Chondrocyte (in vitro differentiated cells): Measurements from ENCODE around the gene TMTC2. TPM values are rescaled to one million over a fixed set of nuclear protein-coding genes. Genes with fewer than 3 reads are reported as not detected.
A peak's percentile ranks its signal among the peaks of the same experiment; 100 is the strongest.

Experiments
- DNase-seq: peaks from one replicate; pipeline ENCODE4 v3.0.0; 2021; ENCODE audit warnings: mixed read lengths, low spot score
- H3K27ac Mint-ChIP-seq: one replicate; pipeline ENCODE4 v1.8.0; 2021; ENCODE audit warnings: mild to moderate bottlenecking, moderate library complexity, mixed read lengths; ENCODE audit not compliant: unreplicated experiment
- H3K27me3 Mint-ChIP-seq: 2 replicates; pipeline ENCODE4 v1.8.0; 2021; ENCODE audit warnings: low read depth, mixed read lengths
- H3K36me3 Mint-ChIP-seq: 2 replicates; pipeline ENCODE4 v1.8.0; 2021; ENCODE audit warnings: low read depth, mixed read lengths
- H3K4me1 Mint-ChIP-seq: 2 replicates; pipeline ENCODE4 v1.8.0; 2021; ENCODE audit warnings: low read depth, mild to moderate bottlenecking, mixed read lengths
- H3K4me3 Mint-ChIP-seq: one replicate; pipeline ENCODE4 v1.8.0; 2021; ENCODE audit warnings: mild to moderate bottlenecking, moderate library complexity, mixed read lengths; ENCODE audit not compliant: unreplicated experiment
- H3K9me3 Mint-ChIP-seq: 2 replicates; pipeline ENCODE4 v1.8.0; 2021; ENCODE audit warnings: low read depth, mixed read lengths
- total RNA-seq: library from RNA; stranded (reverse); gene quantifications from 3 replicates; pipeline ENCODE4 v1.2.1, GENCODE V29; 2021
- TF ChIP-seq, protein P1 (sequence below): fragments of 200-600 bp; sonication (generic); IDR thresholded peaks from 2 replicates; pipeline ENCODE4 v1.5.0; 2021; ENCODE audit warnings: antibody characterized with exemption, mild to moderate bottlenecking, moderate library complexity

Gene TMTC2
- total RNA-seq, 1 donor from 2014 or later, result 1.4 TPM

DNA sequence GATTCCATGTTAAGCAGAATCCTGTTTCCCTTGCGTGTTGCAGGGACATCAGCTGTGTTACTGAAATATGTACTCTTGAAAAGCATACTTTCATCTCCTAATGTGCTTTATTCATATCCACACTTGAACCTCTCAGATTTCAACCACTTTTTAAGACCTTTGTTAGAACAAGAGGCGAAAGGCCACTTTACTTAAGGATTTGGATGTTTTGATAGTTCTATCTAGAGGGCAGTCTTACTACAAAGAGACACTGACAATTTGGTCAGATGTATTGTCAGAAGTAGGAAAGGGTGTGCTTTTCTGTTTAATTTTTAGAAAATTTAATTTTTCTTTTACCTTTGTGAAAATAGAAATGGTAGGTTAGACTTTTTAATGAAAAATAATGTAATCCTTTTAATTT, 267.9 kb downstream of the TMTC2 start:
- H3K4me3 Mint-ChIP-seq, result no peak overlapping the region
- DNase-seq, result no peak
- no peaks in the 10 kb centered on the region for H3K36me3 Mint-ChIP-seq
- H3K4me1 Mint-ChIP-seq, result peaks cover 25% of the 10 kb centered on the region
- TF ChIP-seq, protein P1, sequence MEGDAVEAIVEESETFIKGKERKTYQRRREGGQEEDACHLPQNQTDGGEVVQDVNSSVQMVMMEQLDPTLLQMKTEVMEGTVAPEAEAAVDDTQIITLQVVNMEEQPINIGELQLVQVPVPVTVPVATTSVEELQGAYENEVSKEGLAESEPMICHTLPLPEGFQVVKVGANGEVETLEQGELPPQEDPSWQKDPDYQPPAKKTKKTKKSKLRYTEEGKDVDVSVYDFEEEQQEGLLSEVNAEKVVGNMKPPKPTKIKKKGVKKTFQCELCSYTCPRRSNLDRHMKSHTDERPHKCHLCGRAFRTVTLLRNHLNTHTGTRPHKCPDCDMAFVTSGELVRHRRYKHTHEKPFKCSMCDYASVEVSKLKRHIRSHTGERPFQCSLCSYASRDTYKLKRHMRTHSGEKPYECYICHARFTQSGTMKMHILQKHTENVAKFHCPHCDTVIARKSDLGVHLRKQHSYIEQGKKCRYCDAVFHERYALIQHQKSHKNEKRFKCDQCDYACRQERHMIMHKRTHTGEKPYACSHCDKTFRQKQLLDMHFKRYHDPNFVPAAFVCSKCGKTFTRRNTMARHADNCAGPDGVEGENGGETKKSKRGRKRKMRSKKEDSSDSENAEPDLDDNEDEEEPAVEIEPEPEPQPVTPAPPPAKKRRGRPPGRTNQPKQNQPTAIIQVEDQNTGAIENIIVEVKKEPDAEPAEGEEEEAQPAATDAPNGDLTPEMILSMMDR, result peak; percentile 15
- H3K27me3 Mint-ChIP-seq, result no peaks in the 10 kb centered on the region
- no peaks in the 10 kb centered on the region for H3K9me3 Mint-ChIP-seq
- H3K27ac Mint-ChIP-seq, result no peak overlapping the region

DNA sequence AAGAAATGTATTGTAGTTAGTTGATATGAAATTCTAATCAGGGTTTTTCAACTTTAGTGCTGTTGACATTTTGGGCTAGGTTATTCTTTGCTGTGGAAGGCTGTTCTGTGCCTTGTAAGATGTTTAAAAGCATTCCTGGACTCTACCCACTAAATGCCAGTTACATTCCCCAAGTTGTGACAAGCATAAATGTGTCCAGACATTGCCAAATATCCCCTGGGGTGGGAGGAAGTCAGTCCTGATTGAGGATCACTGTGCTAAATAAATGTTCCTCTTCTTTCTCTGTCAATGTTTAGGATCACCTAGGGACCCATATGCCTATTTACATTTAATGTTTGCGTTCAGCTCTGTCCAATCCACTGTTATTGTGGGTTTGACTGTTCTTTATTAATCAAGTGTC, 268.3 kb downstream of the TMTC2 start:
- H3K4me3 Mint-ChIP-seq, result no peak overlapping the region
- H3K36me3 Mint-ChIP-seq, result no peaks in the 10 kb centered on the region
- H3K27me3 Mint-ChIP-seq, result no peaks in the 10 kb centered on the region
- DNase-seq, result no peak
- H3K9me3 Mint-ChIP-seq, result no peaks in the 10 kb centered on the region
- H3K4me1 Mint-ChIP-seq, result peaks cover 25% of the 10 kb centered on the region
- TF ChIP-seq, protein P1, result no peak
- no peak overlapping the region for H3K27ac Mint-ChIP-seq

DNA sequence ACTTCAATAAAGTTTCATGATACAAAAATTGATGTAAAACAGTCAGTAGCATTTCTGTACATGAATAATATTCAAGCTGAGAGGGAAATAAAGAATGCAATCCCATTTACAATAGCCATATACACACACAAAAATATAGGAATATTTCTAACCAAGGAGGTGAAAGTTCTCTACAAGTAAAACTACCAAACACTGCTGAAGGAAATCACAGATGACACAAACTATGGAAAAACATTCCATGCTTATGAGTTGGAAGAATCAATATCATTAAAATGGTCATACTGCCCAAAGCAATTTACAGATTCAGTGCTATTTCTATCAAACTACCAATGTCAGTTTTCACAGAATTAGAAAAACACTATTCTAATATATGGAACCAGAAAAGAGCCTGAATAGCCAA, 272.3 kb downstream of the TMTC2 start:
- Mint-ChIP-seq H3K27me3 (no peaks in the 10 kb centered on the region), H3K4me1 (peaks cover 26% of the 10 kb centered on the region), H3K27ac (no peak overlapping the region), H3K9me3 (no peaks in the 10 kb centered on the region), H3K36me3 (no peaks in the 10 kb centered on the region), H3K4me3 (no peak overlapping the region)
- DNase-seq, result no peak
- TF ChIP-seq, protein P1, result no peak

DNA sequence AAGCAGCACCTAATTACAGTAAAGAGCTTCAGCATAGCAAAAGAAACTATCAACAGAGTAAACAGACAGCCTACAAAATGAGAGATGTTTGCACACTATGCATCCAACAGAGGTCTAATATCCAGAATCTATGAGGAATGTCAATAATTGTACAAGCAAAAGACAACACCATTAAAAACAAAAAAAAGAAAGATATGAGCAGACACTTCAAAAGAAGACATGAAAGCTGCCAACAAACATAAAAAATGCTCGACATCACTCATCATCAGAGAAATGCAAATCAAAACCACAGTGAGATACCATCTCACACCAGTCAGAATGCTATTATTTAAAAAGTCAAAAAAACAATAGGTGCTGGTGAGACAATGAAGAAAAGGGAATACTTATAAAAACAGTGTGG, 273.1 kb downstream of the TMTC2 start:
- no peak overlapping the region for H3K27ac Mint-ChIP-seq

DNA sequence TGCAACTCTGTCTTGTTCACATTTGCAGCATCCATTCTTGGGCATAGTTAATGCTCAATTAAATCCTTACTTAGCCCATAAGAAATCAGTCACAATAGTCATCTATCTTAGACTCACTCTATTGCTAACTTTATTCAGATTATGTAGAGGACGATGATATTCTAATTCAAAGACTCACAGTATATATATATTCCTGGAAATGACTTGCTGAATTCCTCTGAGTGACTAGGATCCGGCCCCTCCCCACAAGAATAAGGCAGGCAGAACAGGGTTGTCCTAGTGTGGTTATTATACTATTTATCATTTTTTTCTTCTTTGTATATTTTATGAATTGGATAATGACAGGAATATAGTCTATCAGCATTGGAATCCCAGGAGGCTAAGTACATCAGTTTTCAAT, 275.1 kb downstream of the TMTC2 start:
- TF ChIP-seq, protein P1, result no peak
- Mint-ChIP-seq H3K4me3 (no peak overlapping the region), H3K27me3 (no peaks in the 10 kb centered on the region)

More for the DNA sequence above, 273.1 kb downstream of the TMTC2 start:
- Mint-ChIP-seq H3K4me3 (no peak overlapping the region), H3K9me3 (no peaks in the 10 kb centered on the region), H3K27me3 (no peaks in the 10 kb centered on the region), H3K4me1 (peaks cover 24% of the 10 kb centered on the region), H3K36me3 (no peaks in the 10 kb centered on the region)
- TF ChIP-seq, protein P1, result no peak
- DNase-seq, result no peak

More for the DNA sequence above, 275.1 kb downstream of the TMTC2 start:
- no peak for DNase-seq
- Mint-ChIP-seq H3K9me3 (no peaks in the 10 kb centered on the region), H3K27ac (no peak overlapping the region), H3K36me3 (no peaks in the 10 kb centered on the region), H3K4me1 (peaks cover 16% of the 10 kb centered on the region)
